ENCODE measurements around the gene DNAJC22. TPM values are rescaled to one million over a fixed set of nuclear protein-coding genes. Genes with fewer than 3 reads are reported as not detected.
"Not testable (repeated sequence)": the region's sequence is repeated elsewhere in the genome, so short reads cannot be mapped to it uniquely, and the experiment has no call there.

The DNAJC22 gene
- total RNA-seq, 2 experiments from 2014 or later: 0.11 to 0.31 TPM

GRCh38 chr12:49333778-49334177 lies 12.9 kb upstream of the DNAJC22 start:
- H3K27me3 Mint-ChIP-seq: peaks cover 59% of the 10 kb centered on the region
- not testable (repeated sequence) for H3K9me3 Mint-ChIP-seq; H3K27ac Mint-ChIP-seq; H3K4me1 Mint-ChIP-seq; DNase-seq; ATAC-seq (ENCODE audit: low read depth); H3K4me3 Mint-ChIP-seq
- POLR2A ChIA-PET: interaction anchor here (1.2 to 2.5 kb wide), 2 partner anchors 11 to 13 kb away, joined by 7 read pairs; partner anchors contain the start of genes DNAJC22 and TROAP
- H3K36me3 Mint-ChIP-seq: peaks cover 22% of the 10 kb centered on the region

- H3K4me3 Mint-ChIP-seq: no peak overlapping the region
- no peak for DNase-seq
- no peaks in the 10 kb centered on the region for H3K9me3 Mint-ChIP-seq
- H3K27me3 Mint-ChIP-seq: peaks cover 63% of the 10 kb centered on the region
- peaks cover 9% of the 10 kb centered on the region for H3K4me1 Mint-ChIP-seq
- no peak for ATAC-seq (ENCODE audit: low read depth)
- H3K36me3 Mint-ChIP-seq: peaks cover 18% of the 10 kb centered on the region
- H3K27ac Mint-ChIP-seq: no peak overlapping the region
- POLR2A ChIA-PET: interaction anchor here (2.5 kb wide), 1 partner anchor 12 kb away, joined by 7 read pairs; the partner anchor contains the start of gene DNAJC22
Observed at GRCh38 chr12:49334226-49334625, 12.5 kb upstream of the DNAJC22 start.

GRCh38 chr12:49334681-49335080 lies 12.0 kb upstream of the DNAJC22 start:
- DNase-seq: no peak
- H3K4me1 Mint-ChIP-seq: peaks cover 9% of the 10 kb centered on the region
- peaks cover 17% of the 10 kb centered on the region for H3K36me3 Mint-ChIP-seq
- POLR2A ChIA-PET: interaction anchor here (1.0 kb wide), 1 partner anchor 11 kb away, joined by 3 read pairs; the partner anchor contains the start of gene TROAP
- no peak overlapping the region for H3K4me3 Mint-ChIP-seq
- peaks cover 68% of the 10 kb centered on the region for H3K27me3 Mint-ChIP-seq
- H3K9me3 Mint-ChIP-seq: no peaks in the 10 kb centered on the region
- no peak overlapping the region for H3K27ac Mint-ChIP-seq
- no peak for ATAC-seq (ENCODE audit: low read depth)

GRCh38 chr12:49335118-49335954 lies 11.4 kb upstream of the DNAJC22 start:
- Mint-ChIP-seq H3K27me3 (peaks cover 73% of the 10 kb centered on the region), H3K4me3 (no peak overlapping the region), H3K36me3 (peaks cover 14% of the 10 kb centered on the region), H3K4me1 (peaks cover 9% of the 10 kb centered on the region), H3K27ac (no peak overlapping the region), H3K9me3 (no peaks in the 10 kb centered on the region)
- POLR2A ChIA-PET: interaction anchor here (1.0 kb wide), 1 partner anchor 12 kb away, joined by 3 read pairs; the partner anchor contains the start of gene TROAP
- ATAC-seq (ENCODE audit: low read depth) (no peak), DNase-seq (no peak)

- POLR2A ChIA-PET: interaction anchor here (1.0 kb wide), 1 partner anchor 13 kb away, joined by 3 read pairs; the partner anchor contains the start of gene TROAP
- ATAC-seq (ENCODE audit: low read depth) (no peak), DNase-seq (peak; percentile 45)
- Mint-ChIP-seq H3K36me3 (peaks cover 11% of the 10 kb centered on the region), H3K27ac (no peak overlapping the region), H3K27me3 (peaks cover 81% of the 10 kb centered on the region), H3K9me3 (no peaks in the 10 kb centered on the region), H3K4me1 (peaks cover 9% of the 10 kb centered on the region), H3K4me3 (no peak overlapping the region)
Observed at GRCh38 chr12:49335955-49336644, 10.6 kb upstream of the DNAJC22 start.

GRCh38 chr12:49336645-49337584 lies 9.8 kb upstream of the DNAJC22 start, which contains the start of gene C1QL4:
TSS of gene C1QL4 (minus strand) at chr12:49337188. CDS start at chr12:49336477, 711 bp downstream.
- peak; percentile 94 for DNase-seq
- Mint-ChIP-seq H3K36me3 (peaks cover 4% of the 10 kb centered on the region), H3K4me3 (peak within 1 kb of the TSS; percentile 70), H3K9me3 (no peaks in the 10 kb centered on the region), H3K27ac (no peak within 1 kb of the TSS), H3K4me1 (peaks cover 9% of the 10 kb centered on the region), H3K27me3 (peaks cover 89% of the 10 kb centered on the region)
- POLR2A ChIA-PET: interaction anchor here (0.6 kb wide), 2 partner anchors 71 to 123 kb away, joined by 3 to 4 read pairs; no protein-coding TSS in a partner anchor
- ATAC-seq (ENCODE audit: low read depth): peak; percentile 87

GRCh38 chr12:49338830-49339463 lies 7.7 kb upstream of the DNAJC22 start:
- Mint-ChIP-seq H3K4me3 (no peak overlapping the region), H3K9me3 (no peaks in the 10 kb centered on the region), H3K4me1 (peaks cover 13% of the 10 kb centered on the region), H3K36me3 (no peaks in the 10 kb centered on the region), H3K27ac (no peak overlapping the region), H3K27me3 (peaks cover 91% of the 10 kb centered on the region)
- POLR2A ChIA-PET: no interaction called here
- ATAC-seq (ENCODE audit: low read depth) (no peak), DNase-seq (no peak)

- H3K4me3 Mint-ChIP-seq: no peak overlapping the region
- no peak overlapping the region for H3K27ac Mint-ChIP-seq
- DNase-seq: no peak
- H3K9me3 Mint-ChIP-seq: no peaks in the 10 kb centered on the region
- ATAC-seq (ENCODE audit: low read depth): no peak
- POLR2A ChIA-PET: no interaction called here
- peaks cover 15% of the 10 kb centered on the region for H3K4me1 Mint-ChIP-seq
- H3K27me3 Mint-ChIP-seq: peaks cover 91% of the 10 kb centered on the region
- no peaks in the 10 kb centered on the region for H3K36me3 Mint-ChIP-seq
Observed at GRCh38 chr12:49339464-49339861, 7.2 kb upstream of the DNAJC22 start.

- Mint-ChIP-seq H3K36me3 (no peaks in the 10 kb centered on the region), H3K27me3 (peaks cover 86% of the 10 kb centered on the region), H3K9me3 (no peaks in the 10 kb centered on the region), H3K27ac (no peak overlapping the region), H3K4me3 (no peak overlapping the region), H3K4me1 (peaks cover 14% of the 10 kb centered on the region)
- no peak for DNase-seq
- POLR2A ChIA-PET: no interaction called here
- ATAC-seq (ENCODE audit: low read depth): no peak
Observed at GRCh38 chr12:49340095-49340870, 6.4 kb upstream of the DNAJC22 start.

- DNase-seq: no peak
- POLR2A ChIA-PET: interaction anchor here (1.5 to 2.8 kb wide), 2 partner anchors 18 to 77 kb away, joined by 3 to 16 read pairs; partner anchors contain the start of gene TROAP
- no peaks in the 10 kb centered on the region for H3K36me3 Mint-ChIP-seq
- peaks cover 88% of the 10 kb centered on the region for H3K27me3 Mint-ChIP-seq
- no peaks in the 10 kb centered on the region for H3K9me3 Mint-ChIP-seq
- H3K4me3 Mint-ChIP-seq: no peak overlapping the region
- H3K27ac Mint-ChIP-seq: no peak overlapping the region
- peaks cover 17% of the 10 kb centered on the region for H3K4me1 Mint-ChIP-seq
- no peak for ATAC-seq (ENCODE audit: low read depth)
Observed at GRCh38 chr12:49340971-49341776, 5.5 kb upstream of the DNAJC22 start.

- H3K4me3 Mint-ChIP-seq: no peak overlapping the region
Observed at GRCh38 chr12:49341777-49342065, 5.0 kb upstream of the DNAJC22 start.

More at GRCh38 chr12:49341777-49342065, 5.0 kb upstream of the DNAJC22 start:
- POLR2A ChIA-PET: interaction anchor here (1.3 to 2.8 kb wide), 3 partner anchors 19 to 78 kb away, joined by 3 to 16 read pairs (median 4); partner anchors contain the start of gene TROAP
- DNase-seq (no peak), ATAC-seq (ENCODE audit: low read depth) (no peak)
- H3K9me3 Mint-ChIP-seq: no peaks in the 10 kb centered on the region
- H3K36me3 Mint-ChIP-seq: no peaks in the 10 kb centered on the region
- peaks cover 21% of the 10 kb centered on the region for H3K4me1 Mint-ChIP-seq
- H3K27me3 Mint-ChIP-seq: peaks cover 91% of the 10 kb centered on the region
- H3K27ac Mint-ChIP-seq: no peak overlapping the region
